Endothelial cell (in vitro differentiated cells): ENCODE data around the gene ADAM17. TPM values are rescaled to one million over a fixed set of nuclear protein-coding genes. Genes with fewer than 3 reads are reported as not detected.

Source experiments
- DNase-seq: peaks from one replicate; pipeline ENCODE4 v3.0.0; 2021; ENCODE audit warnings: low spot score
- H3K27ac Mint-ChIP-seq: one replicate; pipeline ENCODE4 v1.8.0; 2021; ENCODE audit warnings: mixed read lengths, inconsistent platforms; ENCODE audit not compliant: unreplicated experiment
- H3K27me3 Mint-ChIP-seq: one replicate; pipeline ENCODE4 v1.8.0; 2021; ENCODE audit warnings: mild to moderate bottlenecking, moderate library complexity, mixed read lengths, inconsistent platforms; ENCODE audit not compliant: unreplicated experiment
- H3K36me3 Mint-ChIP-seq: one replicate; pipeline ENCODE4 v1.8.0; 2021; ENCODE audit warnings: mild to moderate bottlenecking, low read depth, mixed read lengths, inconsistent platforms; ENCODE audit not compliant: unreplicated experiment
- H3K4me1 Mint-ChIP-seq: one replicate; pipeline ENCODE4 v1.8.0; 2021; ENCODE audit warnings: mild to moderate bottlenecking, mixed read lengths, inconsistent platforms; ENCODE audit not compliant: unreplicated experiment
- H3K4me3 Mint-ChIP-seq: one replicate; pipeline ENCODE4 v1.8.0; 2021; ENCODE audit warnings: mild to moderate bottlenecking, mixed read lengths, inconsistent platforms; ENCODE audit not compliant: unreplicated experiment
- H3K9me3 Mint-ChIP-seq: one replicate; pipeline ENCODE4 v1.8.0; 2021; ENCODE audit warnings: mixed read lengths, inconsistent platforms; ENCODE audit not compliant: unreplicated experiment
- total RNA-seq: library from RNA; stranded (reverse); fragmentation: NEBNext Ultra II Directional; extraction: Animal tissue kit (Norgen Biotek cat#: 25700); gene quantifications from one replicate; pipeline ENCODE4 v1.2.1, GENCODE V29; 2021; ENCODE audit not compliant: unreplicated experiment
- TF ChIP-seq, protein P1 (sequence below): fragments of 200-600 bp; sonication (generic); IDR thresholded peaks from one replicate; pipeline ENCODE4 v1.5.0; 2021; ENCODE audit warnings: antibody characterized with exemption; ENCODE audit not compliant: unreplicated experiment

Gene ADAM17
- total RNA-seq, 1 donor from 2014 or later: 39.7 TPM

DNA sequence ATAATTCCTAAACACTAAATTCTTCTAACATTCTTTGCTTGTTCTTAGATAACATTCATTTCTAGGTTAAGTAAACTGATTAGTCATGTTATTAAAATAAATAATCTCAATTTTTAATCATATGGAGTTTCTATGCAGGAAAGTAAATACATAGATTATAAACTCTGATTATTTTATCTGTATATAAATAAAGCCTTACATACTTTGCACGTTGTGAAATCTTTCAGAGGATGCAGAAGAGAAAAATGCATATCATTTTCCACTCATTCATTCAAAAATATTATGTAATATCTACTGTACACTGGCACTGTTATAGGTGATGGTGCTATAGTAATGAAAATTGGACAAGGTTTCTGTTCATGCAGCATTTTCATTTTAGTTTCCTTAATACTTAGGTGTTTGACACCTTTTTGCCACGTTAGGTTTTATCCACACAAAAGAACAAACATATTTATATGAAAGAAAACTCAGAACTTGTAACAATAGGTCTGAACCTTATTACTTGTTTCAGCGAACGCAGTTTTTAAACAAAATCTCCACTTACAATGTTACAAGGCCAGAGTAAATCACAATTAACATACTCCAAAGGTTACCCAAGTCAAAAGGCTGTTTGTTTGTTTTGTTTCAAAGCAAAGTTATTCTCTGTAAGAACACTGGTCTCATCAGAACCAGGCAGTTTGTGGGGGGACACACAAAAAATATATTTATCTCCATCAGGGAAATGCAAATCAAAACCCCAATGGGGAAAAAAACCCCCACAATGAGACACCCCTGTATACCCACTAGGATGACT, 27.4 kb downstream of the ADAM17 start:
- no peak for DNase-seq
- no peaks in the 10 kb centered on the region for H3K9me3 Mint-ChIP-seq
- no peak overlapping the region for H3K4me3 Mint-ChIP-seq
- TF ChIP-seq, protein P1, sequence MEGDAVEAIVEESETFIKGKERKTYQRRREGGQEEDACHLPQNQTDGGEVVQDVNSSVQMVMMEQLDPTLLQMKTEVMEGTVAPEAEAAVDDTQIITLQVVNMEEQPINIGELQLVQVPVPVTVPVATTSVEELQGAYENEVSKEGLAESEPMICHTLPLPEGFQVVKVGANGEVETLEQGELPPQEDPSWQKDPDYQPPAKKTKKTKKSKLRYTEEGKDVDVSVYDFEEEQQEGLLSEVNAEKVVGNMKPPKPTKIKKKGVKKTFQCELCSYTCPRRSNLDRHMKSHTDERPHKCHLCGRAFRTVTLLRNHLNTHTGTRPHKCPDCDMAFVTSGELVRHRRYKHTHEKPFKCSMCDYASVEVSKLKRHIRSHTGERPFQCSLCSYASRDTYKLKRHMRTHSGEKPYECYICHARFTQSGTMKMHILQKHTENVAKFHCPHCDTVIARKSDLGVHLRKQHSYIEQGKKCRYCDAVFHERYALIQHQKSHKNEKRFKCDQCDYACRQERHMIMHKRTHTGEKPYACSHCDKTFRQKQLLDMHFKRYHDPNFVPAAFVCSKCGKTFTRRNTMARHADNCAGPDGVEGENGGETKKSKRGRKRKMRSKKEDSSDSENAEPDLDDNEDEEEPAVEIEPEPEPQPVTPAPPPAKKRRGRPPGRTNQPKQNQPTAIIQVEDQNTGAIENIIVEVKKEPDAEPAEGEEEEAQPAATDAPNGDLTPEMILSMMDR: no peak
- H3K4me1 Mint-ChIP-seq: no peaks in the 10 kb centered on the region
- H3K27ac Mint-ChIP-seq: peak overlapping the region; percentile 67
- peaks cover 11% of the 10 kb centered on the region for H3K36me3 Mint-ChIP-seq
- peaks cover 2% of the 10 kb centered on the region for H3K27me3 Mint-ChIP-seq

DNA sequence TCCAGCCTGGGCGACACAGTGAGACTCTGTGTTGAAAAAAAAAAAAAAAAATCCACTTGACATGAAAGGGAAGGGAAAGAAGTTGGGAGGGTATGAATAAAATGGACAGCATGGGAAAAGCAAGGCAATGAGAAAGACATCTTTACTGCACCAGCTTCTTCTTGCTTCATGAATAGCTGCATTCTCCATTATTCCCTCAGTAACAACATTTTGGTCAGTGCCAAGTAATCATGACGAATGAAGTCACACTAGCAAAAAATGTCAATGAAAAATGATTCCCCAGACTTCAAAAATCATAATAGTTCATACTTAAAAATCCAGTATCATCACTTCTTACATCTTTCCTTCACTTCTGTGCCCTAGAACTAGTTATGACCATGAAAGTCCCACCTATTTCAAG, 30.4 kb downstream of the ADAM17 start:
- DNase-seq: no peak
- TF ChIP-seq, protein P1: no peak
- no peaks in the 10 kb centered on the region for H3K9me3 Mint-ChIP-seq
- H3K4me1 Mint-ChIP-seq: no peaks in the 10 kb centered on the region
- peaks cover 13% of the 10 kb centered on the region for H3K36me3 Mint-ChIP-seq
- no peak overlapping the region for H3K4me3 Mint-ChIP-seq
- no peaks in the 10 kb centered on the region for H3K27me3 Mint-ChIP-seq
- H3K27ac Mint-ChIP-seq: no peak overlapping the region

DNA sequence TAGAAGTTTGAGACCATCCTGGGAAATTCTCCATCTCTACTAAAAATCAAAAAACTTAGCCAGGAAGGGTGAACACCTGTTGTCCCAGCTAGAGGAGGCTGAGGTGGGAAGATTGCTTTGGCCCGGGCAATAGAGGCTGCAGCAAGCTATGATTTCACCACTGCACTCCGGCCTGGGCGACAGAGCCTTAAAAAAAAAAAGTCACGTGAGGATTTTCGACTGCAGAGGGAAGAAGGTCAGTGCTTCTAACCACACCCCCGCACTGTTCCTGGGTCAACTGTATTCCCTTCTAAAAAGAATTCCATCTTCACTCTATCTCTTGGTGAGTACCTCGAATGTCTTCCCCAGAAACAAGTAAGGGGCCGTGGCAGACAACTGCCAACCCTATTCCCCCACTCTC, 31.3 kb downstream of the ADAM17 start:
- Mint-ChIP-seq H3K36me3 (peaks cover 13% of the 10 kb centered on the region), H3K27me3 (no peaks in the 10 kb centered on the region), H3K4me3 (no peak overlapping the region), H3K27ac (no peak overlapping the region), H3K9me3 (no peaks in the 10 kb centered on the region), H3K4me1 (no peaks in the 10 kb centered on the region)
- TF ChIP-seq, protein P1: no peak
- no peak for DNase-seq

DNA sequence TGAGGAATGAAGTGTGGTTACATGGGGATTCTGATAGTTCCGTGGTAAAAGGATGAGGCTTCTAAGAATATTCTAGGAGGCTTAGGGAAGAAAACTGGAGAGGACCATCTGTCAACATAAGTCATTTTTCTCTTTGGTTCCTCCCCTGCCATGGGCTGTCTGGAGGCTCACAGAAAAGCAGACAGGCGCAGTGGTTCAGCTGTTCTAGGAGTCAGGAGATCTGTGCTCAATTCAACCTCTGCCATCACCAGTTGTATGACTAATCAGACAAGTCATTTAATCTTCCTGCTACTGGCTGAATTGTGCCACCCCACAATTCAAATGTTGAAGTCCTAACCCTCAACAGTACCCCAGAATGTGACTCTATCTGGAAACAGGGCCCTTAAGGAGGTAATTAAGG, 36.4 kb downstream of the ADAM17 start:
- H3K4me1 Mint-ChIP-seq: no peaks in the 10 kb centered on the region
- TF ChIP-seq, protein P1: no peak
- no peak for DNase-seq
- no peaks in the 10 kb centered on the region for H3K27me3 Mint-ChIP-seq
- no peaks in the 10 kb centered on the region for H3K9me3 Mint-ChIP-seq
- peaks cover 16% of the 10 kb centered on the region for H3K36me3 Mint-ChIP-seq
- H3K27ac Mint-ChIP-seq: no peak overlapping the region
- no peak overlapping the region for H3K4me3 Mint-ChIP-seq

DNA sequence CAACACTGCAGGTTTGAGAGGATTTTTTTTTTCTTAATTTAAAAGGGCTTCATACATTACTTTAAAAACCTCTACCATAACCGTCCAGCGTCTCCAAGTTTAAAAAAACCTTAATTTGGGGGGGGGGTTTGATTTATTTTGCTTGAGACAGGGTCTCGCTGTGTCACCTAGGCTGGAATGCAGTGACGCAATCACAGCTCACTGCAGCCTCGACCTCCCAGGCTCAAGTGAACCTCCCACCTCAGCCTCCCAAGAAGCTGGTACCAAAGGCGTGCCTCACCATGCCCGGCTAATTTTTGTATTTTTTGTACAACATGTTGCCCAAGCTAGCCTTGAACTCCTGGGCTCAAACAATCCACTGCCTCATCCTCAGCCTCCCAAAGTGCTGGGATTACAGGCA, 36.9 kb downstream of the ADAM17 start:
- TF ChIP-seq, protein P1: no peak
- DNase-seq: no peak
- Mint-ChIP-seq H3K36me3 (peaks cover 16% of the 10 kb centered on the region), H3K27ac (no peak overlapping the region), H3K4me3 (no peak overlapping the region), H3K27me3 (no peaks in the 10 kb centered on the region), H3K9me3 (no peaks in the 10 kb centered on the region), H3K4me1 (no peaks in the 10 kb centered on the region)
